IMR-90 (cell line): ENCODE measurements around the gene NUFIP1. TPM values are rescaled to one million over a fixed set of nuclear protein-coding genes. Genes with fewer than 3 reads are reported as not detected.

ENCODE experiments used
- ATAC-seq: fragments of 200-7000 bp; cut with Tn5 transposase; 2 replicates; pipeline ENCODE4 v1.9.1; 2020; ENCODE audit warnings: low read depth, mild to moderate bottlenecking, moderate library complexity
- BruUV-seq: library from RNA; stranded (reverse); fragments of 400-500 nt; replicated peaks from 2 replicates; lab custom pipeline; 2021; lab: Mats Ljungman, UMichigan
- CTCF ChIA-PET: fragments of 300-600 bp; formaldehyde crosslinking; extraction: SDS; loops from one replicate; lab custom pipeline; 2021; ENCODE audit warnings: antibody characterized with exemption; lab: Yijun Ruan, JAX
- POLR2A ChIA-PET: fragments of 300-600 bp; sonication (Branson Sonifier 250); formaldehyde crosslinking; loops from one replicate; lab custom pipeline; 2022; ENCODE audit warnings: antibody characterized with exemption; ENCODE audit not compliant: unreplicated experiment; lab: Charles Lee
- DNase-seq: peaks from one replicate; pipeline ENCODE4 v3.0.0; 2013
- H2AFZ ChIP-seq: replicated peaks from 2 replicates; pipeline ENCODE3; 2013; ENCODE audit warnings: low read length, mild to moderate bottlenecking; ENCODE audit not compliant: poor library complexity
- H2AK5ac ChIP-seq: 2 replicates; pipeline ENCODE4 v1.6.1; 2013; ENCODE audit warnings: low read depth, low read length, inconsistent platforms
- H2AK9ac ChIP-seq: replicated peaks from 2 replicates; pipeline ENCODE3; 2013; ENCODE audit warnings: mild to moderate bottlenecking, low read depth, low read length, moderate library complexity; ENCODE audit not compliant: poor library complexity
- H2BK120ac ChIP-seq: 2 replicates; pipeline ENCODE4 v1.6.1; 2013; ENCODE audit warnings: low read depth, low read length, inconsistent platforms
- H2BK15ac ChIP-seq: 3 replicates; pipeline ENCODE4 v1.6.1; 2013; ENCODE audit warnings: low read depth, low read length, inconsistent platforms
- H2BK20ac ChIP-seq: 2 replicates; pipeline ENCODE4 v1.6.1; 2013; ENCODE audit warnings: low read depth, mild to moderate bottlenecking, inconsistent platforms, low read length, moderate library complexity
- H2BK5ac ChIP-seq: 2 replicates; pipeline ENCODE4 v1.6.1; 2013; ENCODE audit warnings: mild to moderate bottlenecking, low read depth, low read length, inconsistent platforms; ENCODE audit not compliant: poor library complexity, severe bottlenecking
- H3K14ac ChIP-seq: replicated peaks from 2 replicates; pipeline ENCODE4 v1.6.1; 2013; ENCODE audit warnings: low read depth, low read length, inconsistent platforms
- H3K18ac ChIP-seq: 2 replicates; pipeline ENCODE4 v1.6.1; 2013; ENCODE audit warnings: low read depth, low read length, control low read depth
- H3K23ac ChIP-seq: 2 replicates; pipeline ENCODE4 v1.6.1; 2013; ENCODE audit warnings: low read depth, low read length, inconsistent platforms
- H3K27ac ChIP-seq: 2 replicates; pipeline ENCODE4 v1.5.1; 2013; ENCODE audit warnings: mild to moderate bottlenecking, control low read depth, low read length; ENCODE audit not compliant: insufficient read depth
- H3K27me3 ChIP-seq: 2 replicates; pipeline ENCODE4 v1.6.1; 2013; ENCODE audit warnings: low read length; ENCODE audit not compliant: control insufficient read depth, insufficient read depth
- H3K36me3 ChIP-seq: 2 replicates; pipeline ENCODE4 v1.6.1; 2013; ENCODE audit warnings: low read length, mixed read lengths; ENCODE audit not compliant: control insufficient read depth, insufficient read depth
- H3K4ac ChIP-seq: 2 replicates; pipeline ENCODE4 v1.6.1; 2013; ENCODE audit warnings: low read depth, low read length, inconsistent platforms
- H3K4me1 ChIP-seq: 2 replicates; pipeline ENCODE4 v1.6.1; 2013; ENCODE audit warnings: low read length, mixed read lengths; ENCODE audit not compliant: control insufficient read depth, insufficient read depth
- H3K4me2 ChIP-seq: 2 replicates; pipeline ENCODE4 v1.6.1; 2013; ENCODE audit warnings: low read depth, mild to moderate bottlenecking, control low read depth, low read length, moderate library complexity
- H3K4me3 ChIP-seq: 2 replicates; pipeline ENCODE4 v1.5.1; 2013; ENCODE audit warnings: low read depth, mild to moderate bottlenecking, control low read depth, low read length, moderate library complexity; ENCODE audit not compliant: insufficient read depth
- H3K56ac ChIP-seq: 2 replicates; pipeline ENCODE4 v1.6.1; 2013; ENCODE audit warnings: low read length, inconsistent platforms; ENCODE audit not compliant: insufficient read depth; ENCODE audit errors: extremely low read depth
- H3K79me1 ChIP-seq, 2 experiments: 2 replicates each; pipeline ENCODE4 v1.6.1; 2013; ENCODE audit warnings: low read length in 2 of 2, inconsistent platforms in 1 of 2, low read depth in 1 of 2
- H3K9ac ChIP-seq: 2 replicates; pipeline ENCODE4 v1.6.1; 2013; ENCODE audit warnings: low read depth, low read length, control low read depth
- H3K9me1 ChIP-seq: 2 replicates; pipeline ENCODE4 v1.6.1; 2013; ENCODE audit warnings: low read length, inconsistent platforms; ENCODE audit not compliant: insufficient read depth
- H3K9me3 ChIP-seq: 2 replicates; pipeline ENCODE4 v1.6.1; 2013; ENCODE audit warnings: low read length; ENCODE audit not compliant: control insufficient read depth, insufficient read depth
- H4K20me1 ChIP-seq: 2 replicates; pipeline ENCODE4 v1.6.1; 2013; ENCODE audit warnings: low read length, inconsistent platforms; ENCODE audit not compliant: insufficient read depth
- H4K5ac ChIP-seq: 2 replicates; pipeline ENCODE4 v1.6.1; 2013; ENCODE audit warnings: mild to moderate bottlenecking, low read depth, low read length, control low read depth
- H4K8ac ChIP-seq, 2 experiments: 2 replicates each; pipeline ENCODE4 v1.6.1; 2013; ENCODE audit warnings: low read depth in 2 of 2, low read length in 2 of 2, control low read depth in 1 of 2, inconsistent platforms in 1 of 2
- H4K91ac ChIP-seq: 2 replicates; pipeline ENCODE4 v1.6.1; 2013; ENCODE audit warnings: low read depth, low read length, inconsistent platforms; ENCODE audit not compliant: insufficient read depth
- BHLHE40 ChIP-seq: fragments of 150-350 bp; IDR thresholded peaks from 2 replicates; pipeline ENCODE4 v1.6.1; 2016; ENCODE audit warnings: mild to moderate bottlenecking, low read depth, low read length
- CEBPB ChIP-seq: IDR thresholded peaks from 2 replicates; pipeline ENCODE4 v1.6.1; 2012; ENCODE audit warnings: low read depth, low read length, improper control_type of control experiment
- CHD1 ChIP-seq: IDR thresholded peaks from 2 replicates; pipeline ENCODE4 v1.6.1; 2012; ENCODE audit warnings: low read depth, low read length, improper control_type of control experiment
- ELK1 ChIP-seq: fragments of 150-350 bp; IDR thresholded peaks from 2 replicates; pipeline ENCODE4 v1.6.1; 2016; ENCODE audit warnings: low read depth, mild to moderate bottlenecking, low read length, moderate library complexity, borderline replicate concordance
- FOS ChIP-seq: fragments of 150-350 bp; IDR thresholded peaks from 2 replicates; pipeline ENCODE4 v1.6.1; 2016; ENCODE audit warnings: low read depth, low read length
- MAFK ChIP-seq: IDR thresholded peaks from 2 replicates; pipeline ENCODE4 v1.6.1; 2012; ENCODE audit warnings: low read depth, low read length, improper control_type of control experiment
- MAZ ChIP-seq: IDR thresholded peaks from 2 replicates; pipeline ENCODE4 v1.6.1; 2012; ENCODE audit warnings: low read depth, mild to moderate bottlenecking, low read length, improper control_type of control experiment, moderate library complexity, borderline replicate concordance
- MXI1 ChIP-seq: IDR thresholded peaks from 2 replicates; pipeline ENCODE4 v1.6.1; 2012; ENCODE audit warnings: low read depth, mild to moderate bottlenecking, low read length, moderate library complexity, borderline replicate concordance
- NFE2L2 ChIP-seq: fragments of 150-350 bp; IDR thresholded peaks from 2 replicates; pipeline ENCODE4 v1.6.1; 2016; ENCODE audit warnings: low read depth, mild to moderate bottlenecking, low read length
- POLR2A ChIP-seq: IDR thresholded peaks from 2 replicates; pipeline ENCODE4 v1.6.1; 2012; ENCODE audit warnings: mild to moderate bottlenecking, low read depth, low read length
- RAD21 ChIP-seq: IDR thresholded peaks from 2 replicates; pipeline ENCODE4 v1.6.1; 2012; ENCODE audit warnings: low read length, improper control_type of control experiment
- RCOR1 ChIP-seq: IDR thresholded peaks from 2 replicates; pipeline ENCODE4 v1.6.1; 2012; ENCODE audit warnings: mild to moderate bottlenecking, low read length, improper control_type of control experiment; ENCODE audit not compliant: insufficient replicate concordance
- RFX5 ChIP-seq: IDR thresholded peaks from 2 replicates; pipeline ENCODE4 v1.8.0; 2012; ENCODE audit warnings: low read depth, mild to moderate bottlenecking, low read length, moderate library complexity
- SMC3 ChIP-seq: fragments of 150-350 bp; IDR thresholded peaks from 2 replicates; pipeline ENCODE4 v1.6.1; 2016; ENCODE audit warnings: low read depth, mild to moderate bottlenecking, antibody characterized with exemption, low read length, moderate library complexity
- USF2 ChIP-seq: fragments of 150-350 bp; IDR thresholded peaks from 2 replicates; pipeline ENCODE4 v1.6.1; 2017; ENCODE audit warnings: mild to moderate bottlenecking, antibody characterized with exemption, low read length, low read depth
- dilution Hi-C: fragments of 300-500 bp; cut with HindIII; formaldehyde crosslinking; loops from one replicate; pipeline ENCODE4 v1.14.3; 2018; ENCODE audit warnings: low sequenced_read_pairs; ENCODE audit not compliant: unreplicated experiment
- in situ Hi-C: fragments of 300-500 bp; cut with MboI; formaldehyde crosslinking; loops from 3 replicates; pipeline ENCODE4 v1.14.3; 2019; ENCODE audit warnings: low sequenced_read_pairs, inconsistent platforms, mixed read lengths
- intact Hi-C: fragments of 100-400 bp; cut with micrococcal nuclease; formaldehyde crosslinking; loops from 2 replicates; pipeline ENCODE4 v1.10.0; 2022
- polyA plus RNA-seq, 3 experiments: library from polyadenylated mRNA; depleted of rRNA; stranded (reverse); fragments of >200 nt; gene quantifications; 2 replicates each; pipeline ENCODE4 v1.2.3, GENCODE V29; 2012; ENCODE audit warnings: low replicate concordance in 1 of 3
- total RNA-seq: library from RNA; depleted of rRNA; stranded (reverse); fragments of >200 nt; gene quantifications from 2 replicates; pipeline ENCODE4 v1.2.3, GENCODE V29; 2012
- TF ChIP-seq, protein P1 (sequence below): conservative IDR thresholded peaks from 2 replicates; pipeline ENCODE4 v1.5.1; 2012; ENCODE audit warnings: mild to moderate bottlenecking, low read depth, low read length, improper control_type of control experiment

Gene NUFIP1
- total and polyA plus RNA-seq, 2 of the 4 experiments (the other 2 are of a cell fraction) = 1.4 to 2.3 TPM

GRCh38 chr13:45007225-45007624 is 18.0 kb upstream of the NUFIP1 start:
- Histone ChIP-seq H3K4ac (no peak overlapping the region), H3K56ac (no peak overlapping the region), H2BK20ac (no peak overlapping the region), H3K9me3 (no peaks in the 10 kb centered on the region), H2AFZ (no peak overlapping the region), H2AK9ac (no peak overlapping the region), H3K36me3 (peaks cover 28% of the 10 kb centered on the region), H4K5ac (no peak overlapping the region), H3K14ac (no peak overlapping the region), H2AK5ac (no peak overlapping the region), H4K8ac (no peak overlapping the region), H3K4me2 (no peak overlapping the region), H3K79me1 (peaks cover 8 to 10% of the 10 kb centered on the region in 2 experiments; a peak in 2 of 4 replicates), H3K9ac (no peak overlapping the region), H3K4me3 (no peak overlapping the region), H3K9me1 (0 out of 2 replicates have a peak, but pooled peaks cover 3% of the 10 kb centered on the region), H3K4me1 (no peaks in the 10 kb centered on the region), H4K20me1 (no peaks in the 10 kb centered on the region), H3K23ac (no peak overlapping the region), H3K27me3 (no peaks in the 10 kb centered on the region), H2BK120ac (no peak overlapping the region), H2BK5ac (no peak overlapping the region), H2BK15ac (no peak overlapping the region), H4K91ac (no peak overlapping the region), H3K18ac (no peak overlapping the region), H3K27ac (no peak overlapping the region)
- dilution Hi-C loops = no loop called here
- ChIA-PET CTCF (no interaction called here), POLR2A (no interaction called here)
- TF ChIP-seq CHD1 = no peak
- no peak for TF ChIP-seq CEBPB
- TF ChIP-seq BHLHE40 = no peak
- TF ChIP-seq NFE2L2 = no peak
- TF ChIP-seq MAZ = no peak
- TF ChIP-seq FOS = no peak
- no peak for TF ChIP-seq RAD21
- TF ChIP-seq MXI1 = no peak
- TF ChIP-seq RCOR1 = no peak
- no peak for TF ChIP-seq POLR2A
- TF ChIP-seq, protein P1, sequence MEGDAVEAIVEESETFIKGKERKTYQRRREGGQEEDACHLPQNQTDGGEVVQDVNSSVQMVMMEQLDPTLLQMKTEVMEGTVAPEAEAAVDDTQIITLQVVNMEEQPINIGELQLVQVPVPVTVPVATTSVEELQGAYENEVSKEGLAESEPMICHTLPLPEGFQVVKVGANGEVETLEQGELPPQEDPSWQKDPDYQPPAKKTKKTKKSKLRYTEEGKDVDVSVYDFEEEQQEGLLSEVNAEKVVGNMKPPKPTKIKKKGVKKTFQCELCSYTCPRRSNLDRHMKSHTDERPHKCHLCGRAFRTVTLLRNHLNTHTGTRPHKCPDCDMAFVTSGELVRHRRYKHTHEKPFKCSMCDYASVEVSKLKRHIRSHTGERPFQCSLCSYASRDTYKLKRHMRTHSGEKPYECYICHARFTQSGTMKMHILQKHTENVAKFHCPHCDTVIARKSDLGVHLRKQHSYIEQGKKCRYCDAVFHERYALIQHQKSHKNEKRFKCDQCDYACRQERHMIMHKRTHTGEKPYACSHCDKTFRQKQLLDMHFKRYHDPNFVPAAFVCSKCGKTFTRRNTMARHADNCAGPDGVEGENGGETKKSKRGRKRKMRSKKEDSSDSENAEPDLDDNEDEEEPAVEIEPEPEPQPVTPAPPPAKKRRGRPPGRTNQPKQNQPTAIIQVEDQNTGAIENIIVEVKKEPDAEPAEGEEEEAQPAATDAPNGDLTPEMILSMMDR = no peak
- no peak for TF ChIP-seq SMC3
- TF ChIP-seq ELK1 = no peak
- no peak for TF ChIP-seq USF2
- no peak for TF ChIP-seq MAFK
- no peak for TF ChIP-seq RFX5
- BruUV-seq = no TSS peak
- no peak for DNase-seq
- in situ Hi-C loops = no loop called here
- intact Hi-C loops = no loop called here
- ATAC-seq = no peak
